Hepatocyte (in vitro differentiated cells): ENCODE measurements around the gene TRAPPC8. TPM values are rescaled to one million over a fixed set of nuclear protein-coding genes. Genes with fewer than 3 reads are reported as not detected.
A peak's percentile ranks its signal among the peaks of the same experiment; 100 is the strongest.

ENCODE experiments used
- DNase-seq: peaks from one replicate; pipeline ENCODE4 v3.0.0-alpha.2; 2016; ENCODE audit warnings: low spot score
- H2AFZ ChIP-seq: fragments of 200-600 bp; sonication (generic); 2 replicates; pipeline ENCODE4 v1.6.0; 2016; ENCODE audit warnings: antibody characterized with exemption, mild to moderate bottlenecking
- H3K27ac ChIP-seq: fragments of 200-600 bp; sonication (generic); 2 replicates; pipeline ENCODE4 v1.5.1; 2016; ENCODE audit warnings: mild to moderate bottlenecking
- H3K27me3 ChIP-seq: fragments of 200-600 bp; sonication (generic); 2 replicates; pipeline ENCODE4 v1.6.1; 2016
- H3K36me3 ChIP-seq: fragments of 200-600 bp; sonication (generic); replicated peaks from 2 replicates; pipeline ENCODE4 v1.5.1; 2016; ENCODE audit warnings: low read depth; ENCODE audit not compliant: insufficient read depth
- H3K4me1 ChIP-seq: fragments of 200-600 bp; sonication (generic); 2 replicates; pipeline ENCODE4 v1.5.1; 2016; ENCODE audit warnings: mild to moderate bottlenecking, moderate library complexity; ENCODE audit not compliant: insufficient read depth
- H3K4me2 ChIP-seq: fragments of 200-600 bp; sonication (generic); 2 replicates; pipeline ENCODE4 v1.6.0; 2016
- H3K4me3 ChIP-seq: fragments of 200-600 bp; sonication (generic); 2 replicates; pipeline ENCODE4 v1.5.1; 2016; ENCODE audit warnings: mild to moderate bottlenecking
- H3K79me2 ChIP-seq: fragments of 200-600 bp; sonication (generic); 2 replicates; pipeline ENCODE4 v1.6.0; 2017; ENCODE audit warnings: mild to moderate bottlenecking
- H3K9me2 ChIP-seq: fragments of 200-600 bp; sonication (generic); replicated peaks from 2 replicates; pipeline ENCODE4 v1.6.0; 2017; ENCODE audit warnings: mild to moderate bottlenecking; ENCODE audit not compliant: insufficient read depth
- H3K9me3 ChIP-seq: fragments of 200-600 bp; sonication (generic); 2 replicates; pipeline ENCODE4 v1.5.1; 2016; ENCODE audit warnings: low read depth, mild to moderate bottlenecking
- H4K20me1 ChIP-seq: fragments of 200-600 bp; sonication (generic); 2 replicates; pipeline ENCODE4 v1.6.0; 2016; ENCODE audit warnings: mild to moderate bottlenecking; ENCODE audit not compliant: insufficient read depth, poor library complexity, severe bottlenecking
- EZH2 ChIP-seq: fragments of 200-600 bp; sonication (generic); IDR thresholded peaks from 2 replicates; pipeline ENCODE4 v1.6.1; 2016; ENCODE audit warnings: antibody characterized with exemption, mild to moderate bottlenecking, borderline replicate concordance
- EZH2phosphoT487 ChIP-seq: fragments of 200-600 bp; sonication (generic); IDR thresholded peaks from one replicate; pipeline ENCODE4 v1.6.1; 2018; ENCODE audit warnings: antibody characterized with exemption, mild to moderate bottlenecking, low read depth, moderate library complexity; ENCODE audit not compliant: unreplicated experiment, severe bottlenecking
- WGBS: methylation state at CpG from one replicate; pipeline ENCODE4 v1.1.6; 2016; ENCODE audit warnings: low lambda C conversion rate; ENCODE audit errors: missing lambda C conversion rate; 5-methylcytosine and 5-hydroxymethylcytosine counted together
- polyA plus RNA-seq: library from polyadenylated mRNA; unstranded; fragments of >200 nt; fragmentation: Nextera tagmentation; extraction: Ambion mirVana; gene quantifications from 2 replicates; pipeline ENCODE4 v1.2.1, GENCODE V29; 2016
- total RNA-seq: library from RNA; depleted of rRNA; stranded (reverse); fragments of >200 nt; gene quantifications from 2 replicates; pipeline ENCODE4 v1.2.3, GENCODE V29; 2014
- TF ChIP-seq, protein P1 (sequence below): fragments of 200-600 bp; sonication (generic); IDR thresholded peaks from 2 replicates; pipeline ENCODE4 v1.5.1; 2016; ENCODE audit warnings: antibody characterized with exemption, mild to moderate bottlenecking; ENCODE audit not compliant: poor library complexity

The TRAPPC8 gene
- total and polyA plus RNA-seq, 2 experiments from 2014 or later = 12.6 to 68.7 TPM

DNA sequence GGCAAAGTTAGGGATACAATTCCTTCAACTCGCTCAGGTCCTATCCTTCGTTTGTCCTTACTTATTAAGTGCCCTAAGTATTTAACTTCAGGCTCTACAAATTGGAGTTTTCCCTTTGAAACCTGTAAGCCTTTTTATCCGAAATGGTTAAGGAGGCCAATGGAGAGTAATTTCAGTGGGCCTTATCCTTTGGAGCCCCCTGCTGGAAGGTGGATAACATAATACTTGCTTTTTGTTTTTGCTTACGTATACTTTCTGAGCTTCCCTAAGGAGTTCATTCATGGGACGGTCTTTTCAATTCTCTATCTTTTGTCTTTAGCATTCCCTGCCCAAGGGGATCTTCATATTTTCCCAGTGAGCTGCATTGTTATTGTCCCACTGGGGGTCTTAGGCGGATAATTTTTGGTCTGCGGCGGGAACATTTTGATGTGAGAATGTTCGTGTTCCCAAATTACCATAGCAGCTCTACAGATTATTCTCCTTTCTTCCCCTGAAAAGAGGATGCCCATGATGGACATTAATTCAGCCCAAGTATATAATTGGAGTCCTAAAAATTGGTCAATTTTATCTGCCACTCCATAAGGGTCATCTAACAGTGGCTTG, 34.4 kb upstream of the TRAPPC8 start:
- Histone ChIP-seq H3K4me3 (no peak overlapping the region), H3K9me3 (no peaks in the 10 kb centered on the region), H3K4me2 (peak overlapping the region; percentile 55), H3K27me3 (no peaks in the 10 kb centered on the region), H3K27ac (no peak overlapping the region), H3K36me3 (no peaks in the 10 kb centered on the region), H3K4me1 (no peaks in the 10 kb centered on the region), H3K79me2 (no peaks in the 10 kb centered on the region), H4K20me1 (no peaks in the 10 kb centered on the region), H2AFZ (no peak overlapping the region), H3K9me2 (no peaks in the 10 kb centered on the region)
- TF ChIP-seq, protein P1, sequence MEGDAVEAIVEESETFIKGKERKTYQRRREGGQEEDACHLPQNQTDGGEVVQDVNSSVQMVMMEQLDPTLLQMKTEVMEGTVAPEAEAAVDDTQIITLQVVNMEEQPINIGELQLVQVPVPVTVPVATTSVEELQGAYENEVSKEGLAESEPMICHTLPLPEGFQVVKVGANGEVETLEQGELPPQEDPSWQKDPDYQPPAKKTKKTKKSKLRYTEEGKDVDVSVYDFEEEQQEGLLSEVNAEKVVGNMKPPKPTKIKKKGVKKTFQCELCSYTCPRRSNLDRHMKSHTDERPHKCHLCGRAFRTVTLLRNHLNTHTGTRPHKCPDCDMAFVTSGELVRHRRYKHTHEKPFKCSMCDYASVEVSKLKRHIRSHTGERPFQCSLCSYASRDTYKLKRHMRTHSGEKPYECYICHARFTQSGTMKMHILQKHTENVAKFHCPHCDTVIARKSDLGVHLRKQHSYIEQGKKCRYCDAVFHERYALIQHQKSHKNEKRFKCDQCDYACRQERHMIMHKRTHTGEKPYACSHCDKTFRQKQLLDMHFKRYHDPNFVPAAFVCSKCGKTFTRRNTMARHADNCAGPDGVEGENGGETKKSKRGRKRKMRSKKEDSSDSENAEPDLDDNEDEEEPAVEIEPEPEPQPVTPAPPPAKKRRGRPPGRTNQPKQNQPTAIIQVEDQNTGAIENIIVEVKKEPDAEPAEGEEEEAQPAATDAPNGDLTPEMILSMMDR = peak; percentile 78
- no peak for TF ChIP-seq EZH2phosphoT487
- peak; percentile 78 for DNase-seq
- 28% methylated on average over 9 of the region's 9 CpGs for WGBS

DNA sequence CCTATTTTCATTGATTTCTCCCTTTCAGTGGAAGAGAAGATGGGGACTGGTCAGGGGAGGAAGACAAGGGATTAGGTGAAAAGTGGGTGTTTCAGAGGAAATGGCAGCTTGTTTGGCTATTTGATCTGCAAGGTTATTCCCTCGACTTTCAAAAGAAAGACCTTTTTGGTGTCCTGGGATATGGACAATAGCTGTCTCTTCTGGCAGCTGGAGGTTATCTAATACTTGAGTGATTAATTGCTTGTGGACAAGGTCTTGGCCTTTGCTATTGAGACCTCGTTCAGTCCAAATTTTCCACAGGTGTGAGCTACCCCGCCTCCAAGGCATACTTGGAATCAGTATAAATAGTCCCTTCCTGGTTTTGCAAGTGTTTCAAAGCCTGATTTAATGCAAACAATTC, 33.3 kb upstream of the TRAPPC8 start:
- Histone ChIP-seq H3K9me2 (no peaks in the 10 kb centered on the region), H3K79me2 (no peaks in the 10 kb centered on the region), H3K27ac (no peak overlapping the region), H3K36me3 (no peaks in the 10 kb centered on the region), H4K20me1 (no peaks in the 10 kb centered on the region), H3K4me1 (no peaks in the 10 kb centered on the region), H3K4me2 (no peak overlapping the region), H2AFZ (no peak overlapping the region), H3K27me3 (no peaks in the 10 kb centered on the region), H3K9me3 (no peaks in the 10 kb centered on the region), H3K4me3 (no peak overlapping the region)
- 61% methylated on average over 3 of the region's 3 CpGs for WGBS
- TF ChIP-seq EZH2phosphoT487 (no peak), EZH2 (no peak)
- TF ChIP-seq, protein P1 = no peak
- DNase-seq = no peak

- H3K27ac ChIP-seq = no peak overlapping the region
- H3K9me3 ChIP-seq = no peaks in the 10 kb centered on the region
- H3K36me3 ChIP-seq = no peaks in the 10 kb centered on the region
- no peak overlapping the region for H3K4me2 ChIP-seq
- no peaks in the 10 kb centered on the region for H3K27me3 ChIP-seq
- no peaks in the 10 kb centered on the region for H3K9me2 ChIP-seq
- WGBS = 93% methylated on average over 4 of the region's 4 CpGs
- TF ChIP-seq EZH2phosphoT487 (no peak), EZH2 (no peak)
- TF ChIP-seq, protein P1 = no peak
- no peak overlapping the region for H2AFZ ChIP-seq
- no peaks in the 10 kb centered on the region for H3K79me2 ChIP-seq
- DNase-seq = no peak
- no peaks in the 10 kb centered on the region for H3K4me1 ChIP-seq
- no peaks in the 10 kb centered on the region for H4K20me1 ChIP-seq
- H3K4me3 ChIP-seq = no peak overlapping the region
Observed at GRCh38 chr18:31973929-31974546, 31.1 kb upstream of the TRAPPC8 start.
